NCI-H748 (cell line): ENCODE data around the gene RPL18.
A peak's percentile ranks its signal among the peaks of the same experiment; 100 is the strongest.

Experiments
- DNase-seq: peaks from one replicate; lab custom pipeline; 2025; ENCODE audit not compliant: unreplicated experiment; lab: John Stamatoyannopoulos, UW

Gene RPL18

DNA sequence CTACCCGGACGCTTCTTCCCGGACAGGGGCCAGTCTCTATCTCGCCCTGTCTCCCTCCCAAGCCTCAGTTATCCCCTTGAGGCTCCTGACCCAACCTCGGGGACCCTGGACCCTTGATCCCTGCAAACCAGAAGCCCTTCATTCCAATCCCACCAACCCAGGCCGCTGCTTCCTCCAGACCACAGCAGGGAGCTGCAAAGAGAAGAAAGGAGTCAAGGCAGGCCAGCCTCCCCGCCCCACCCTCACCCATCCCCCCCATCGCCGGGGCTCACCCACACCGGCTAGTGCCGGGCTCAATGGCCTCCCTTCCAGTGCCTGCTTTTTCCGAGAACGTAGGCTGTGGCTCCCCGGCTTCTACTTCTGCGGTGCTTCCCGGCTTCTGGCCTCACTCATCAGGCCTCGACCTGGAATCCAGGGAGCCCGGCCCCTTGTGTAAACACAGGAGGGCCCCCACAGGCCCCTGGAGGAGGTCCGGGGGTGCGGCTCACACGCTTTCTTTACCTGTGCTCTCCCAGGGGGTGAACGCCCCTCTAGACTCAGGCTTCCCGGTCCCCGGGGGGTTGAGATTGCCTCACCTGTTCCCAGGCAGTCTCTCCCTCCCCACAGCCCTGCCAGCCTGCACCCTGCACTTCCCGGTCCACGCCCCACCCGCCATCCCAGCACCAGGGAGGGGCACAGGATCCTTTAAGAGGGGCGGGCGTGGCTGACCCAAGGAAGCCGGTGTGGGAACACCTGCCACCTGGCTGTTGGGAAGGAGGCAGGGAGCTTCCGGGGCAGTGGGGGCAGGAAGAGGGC lies 4.3 kb downstream of the RPL18 start, which contains the start of gene FAM83E:
Gene FAM83E, minus strand, starts transcription at position 641 of the 795 bp plus-strand sequence. CDS start 1,704 bp downstream, outside the sequence.
- DNase-seq: peak; percentile 83

DNA sequence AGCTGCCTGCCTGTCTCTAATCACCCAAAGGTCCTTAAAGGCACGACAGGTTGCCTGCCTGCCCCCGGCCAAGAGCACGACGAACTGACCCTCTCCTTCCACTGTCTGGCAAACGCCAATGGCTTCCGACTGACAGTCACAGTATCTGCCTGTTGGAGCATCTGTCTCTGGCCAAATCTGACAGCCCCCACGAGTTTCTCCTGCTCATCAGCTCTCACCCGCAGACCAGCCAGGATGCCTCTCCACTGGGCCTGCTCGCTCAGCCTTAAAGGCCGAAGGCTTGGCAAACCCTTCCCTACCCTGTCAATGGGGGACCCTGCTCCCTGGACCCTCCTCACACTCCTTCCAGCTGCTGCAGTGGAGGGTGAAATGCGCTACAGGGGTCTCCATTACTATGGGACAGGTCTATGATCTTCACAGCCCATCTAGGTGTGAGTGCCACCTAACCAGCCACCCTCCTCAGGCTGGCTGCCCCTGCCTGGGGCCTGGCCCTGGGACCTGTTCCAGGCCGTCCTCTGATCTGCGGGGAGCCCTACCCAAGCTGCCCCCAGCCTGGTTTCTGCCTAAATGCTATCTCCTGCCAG lies 5.0 kb downstream of the RPL18 start:
- no peak for DNase-seq

DNA sequence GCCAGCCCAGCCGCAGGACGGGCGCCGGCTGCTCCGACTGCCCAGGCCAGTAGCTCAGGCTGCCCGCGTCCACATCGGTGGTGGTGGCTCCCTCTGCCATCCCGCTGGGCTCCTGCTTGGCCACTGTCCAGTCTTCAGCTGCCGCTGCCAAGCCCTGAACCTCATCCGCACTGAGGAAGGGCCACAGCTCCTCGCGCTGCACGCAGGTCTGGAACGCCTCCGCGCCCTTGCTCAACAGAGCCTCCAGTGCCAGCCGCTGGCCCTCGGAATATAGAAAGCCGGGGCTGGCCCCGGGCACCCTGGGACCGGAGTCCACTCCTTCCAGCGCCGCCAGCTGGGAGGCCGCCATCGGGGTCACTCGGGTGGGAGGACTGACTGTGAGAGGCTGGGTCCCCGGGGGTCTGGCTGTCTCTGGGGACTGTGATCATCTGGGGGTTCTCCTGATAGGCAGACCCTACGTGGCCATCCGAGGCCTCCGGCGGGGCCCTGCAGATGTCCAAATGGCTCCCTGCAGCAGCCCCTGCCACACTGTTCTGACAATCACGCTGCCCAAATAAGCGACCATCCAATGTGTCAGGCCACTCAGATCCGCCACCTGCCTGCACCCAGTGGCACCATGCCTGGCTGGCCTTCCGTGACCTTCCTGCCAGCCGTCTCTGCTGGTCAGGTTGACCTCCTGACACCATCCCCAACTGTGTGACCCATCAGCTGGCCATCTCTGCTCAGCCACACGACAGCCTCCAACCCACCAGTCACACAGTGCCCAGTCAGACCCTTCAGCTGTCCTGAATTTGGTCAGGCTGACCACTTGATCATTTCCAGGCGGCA lies 5.7 kb downstream of the RPL18 start:
- DNase-seq: no peak

DNA sequence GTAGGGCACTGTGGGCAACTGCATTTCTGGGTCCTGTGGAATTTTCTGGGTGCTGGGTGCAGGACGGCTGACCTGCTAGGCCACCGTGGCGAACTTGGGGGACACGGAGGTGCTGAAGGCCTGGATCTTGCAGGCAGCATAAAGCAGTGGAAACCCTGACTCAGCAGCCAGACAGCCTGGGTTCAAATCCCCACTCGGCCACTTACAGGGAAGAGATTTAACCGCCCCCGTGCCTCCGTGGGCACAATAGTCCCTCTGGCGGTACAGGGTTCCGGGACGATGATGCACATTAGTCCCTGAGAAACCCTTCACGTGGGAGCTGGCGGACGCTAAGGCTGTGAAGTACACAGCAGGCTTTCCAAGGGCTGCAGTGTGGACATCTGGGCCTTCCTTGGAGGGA lies 7.1 kb downstream of the RPL18 start:
- no peak for DNase-seq

DNA sequence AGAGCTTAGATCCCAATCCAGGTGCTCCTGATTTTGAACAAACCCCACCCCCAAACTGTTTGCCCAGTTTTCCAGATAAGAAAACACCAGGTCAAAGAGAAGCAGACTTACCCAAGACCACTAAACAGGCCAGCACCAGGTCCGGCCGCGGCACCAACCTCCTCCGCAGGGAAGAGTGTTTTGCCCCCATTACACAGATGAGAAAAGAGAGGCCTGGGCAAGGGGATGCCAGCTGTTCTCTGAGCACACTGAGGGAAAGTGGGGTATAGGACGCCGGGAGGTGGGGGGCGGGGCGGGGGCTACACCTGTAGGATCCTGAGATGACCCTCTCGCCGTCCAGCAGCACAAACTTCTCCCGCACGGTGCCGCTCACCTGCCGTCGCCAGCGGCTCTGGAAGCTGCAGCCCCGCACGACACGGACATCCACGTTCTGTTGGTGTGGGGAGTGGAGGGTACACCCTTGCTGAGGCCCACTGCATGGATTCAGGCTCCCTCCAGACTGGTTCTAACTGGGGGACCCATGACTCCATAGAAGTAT lies 9.3 kb downstream of the RPL18 start:
- no peak for DNase-seq

DNA sequence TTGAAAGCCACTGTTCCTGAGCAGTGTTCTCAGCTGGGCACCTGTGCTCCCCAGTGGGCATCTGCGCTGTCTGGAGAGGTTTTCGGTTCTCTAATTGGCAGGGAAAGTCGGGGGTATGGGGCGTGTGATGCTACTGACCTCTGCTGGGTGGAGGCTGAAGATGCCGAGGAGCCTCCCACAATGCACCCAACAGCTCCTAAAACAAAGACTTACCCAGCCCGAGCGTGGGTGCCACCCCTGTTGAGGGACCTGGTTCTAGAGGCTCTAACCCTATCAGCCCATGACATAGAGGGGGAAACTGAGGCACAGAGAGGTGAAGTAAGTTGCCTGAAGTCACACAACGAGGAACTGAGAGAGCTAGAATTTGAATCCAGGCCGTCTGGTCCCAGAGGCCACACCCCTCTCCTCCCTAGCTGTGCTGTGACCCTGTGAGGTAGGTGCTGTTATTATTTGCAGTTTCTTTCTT lies 10.1 kb downstream of the RPL18 start:
- peak; percentile 80 for DNase-seq

DNA sequence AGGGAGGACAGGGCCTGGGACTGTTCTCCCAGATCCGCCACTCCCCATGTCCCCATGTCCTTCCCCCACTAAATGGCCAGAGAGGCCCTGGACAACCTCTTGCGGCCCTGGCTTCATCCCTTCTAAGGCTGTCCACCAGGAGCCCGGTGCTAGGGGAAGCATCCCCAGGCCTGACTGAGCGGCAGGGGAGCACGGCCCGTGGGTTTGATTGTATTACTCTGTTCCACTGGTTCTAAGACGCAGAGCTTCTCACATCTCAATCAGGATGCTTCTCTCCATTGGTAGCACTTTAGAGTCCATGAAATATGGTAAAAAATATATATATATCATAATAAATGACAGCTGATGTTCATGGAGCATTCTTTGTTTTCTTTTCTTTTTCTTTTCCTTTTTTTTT lies 11.6 kb downstream of the RPL18 start:
- DNase-seq: no peak

DNA sequence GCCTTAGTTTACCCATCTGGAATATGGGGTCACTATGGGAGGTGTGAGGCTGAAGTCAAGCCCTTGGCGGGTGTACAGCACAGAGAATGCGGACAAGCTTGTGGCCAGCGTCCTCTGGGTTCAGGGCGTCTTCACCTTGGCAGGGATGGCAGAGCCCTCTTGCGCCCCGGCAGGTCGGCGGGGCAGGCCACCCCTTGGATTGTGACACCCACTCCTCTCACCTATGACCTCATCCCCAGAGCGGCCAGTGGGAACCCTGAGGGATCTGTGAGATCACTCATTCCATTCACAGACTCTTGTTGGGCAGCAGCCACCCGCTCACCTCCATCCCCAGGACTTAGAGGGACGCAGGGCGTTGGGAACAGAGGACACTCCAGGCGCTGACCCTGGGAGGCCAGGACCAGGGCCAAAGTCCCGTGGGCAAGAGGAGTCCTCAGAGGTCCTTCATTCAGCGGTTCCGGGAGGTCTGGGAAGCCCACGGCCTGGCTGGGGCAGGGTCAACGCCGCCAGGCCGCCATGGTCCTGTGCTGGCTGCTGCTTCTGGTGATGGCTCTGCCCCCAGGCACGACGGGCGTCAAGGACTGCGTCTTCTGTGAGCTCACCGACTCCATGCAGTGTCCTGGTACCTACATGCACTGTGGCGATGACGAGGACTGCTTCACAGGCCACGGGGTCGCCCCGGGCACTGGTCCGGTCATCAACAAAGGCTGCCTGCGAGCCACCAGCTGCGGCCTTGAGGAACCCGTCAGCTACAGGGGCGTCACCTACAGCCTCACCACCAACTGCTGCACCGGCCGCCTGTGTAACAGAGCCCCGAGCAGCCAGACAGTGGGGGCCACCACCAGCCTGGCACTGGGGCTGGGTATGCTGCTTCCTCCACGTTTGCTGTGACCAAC lies 12.3 kb downstream of the RPL18 start, which contains the start of gene SPACA4:
Gene SPACA4, plus strand, starts transcription at position 280 of the 896 bp plus-strand sequence. Its CDS starts 237 bp downstream, at position 517.
- DNase-seq: no peak

DNA sequence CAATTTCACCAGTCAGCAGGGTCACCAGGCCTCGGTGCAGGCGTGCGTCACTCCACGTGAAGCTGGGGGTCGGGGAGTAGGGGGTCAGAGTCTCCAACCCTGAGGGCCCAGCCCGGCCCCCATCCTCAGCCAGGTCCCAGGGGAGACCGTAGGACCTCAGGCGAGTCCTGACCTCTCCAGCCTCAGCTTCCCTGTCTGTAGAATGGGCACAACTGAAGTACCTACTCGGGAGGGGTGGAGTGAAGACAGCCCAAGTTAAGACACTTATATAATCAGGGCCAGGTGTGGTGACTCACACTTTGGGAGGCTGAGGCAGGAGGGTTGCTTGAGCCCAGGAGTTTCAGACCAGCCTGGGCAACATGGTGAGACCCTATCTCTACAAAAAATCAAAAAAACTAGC lies 15.1 kb downstream of the RPL18 start:
- DNase-seq: no peak

DNA sequence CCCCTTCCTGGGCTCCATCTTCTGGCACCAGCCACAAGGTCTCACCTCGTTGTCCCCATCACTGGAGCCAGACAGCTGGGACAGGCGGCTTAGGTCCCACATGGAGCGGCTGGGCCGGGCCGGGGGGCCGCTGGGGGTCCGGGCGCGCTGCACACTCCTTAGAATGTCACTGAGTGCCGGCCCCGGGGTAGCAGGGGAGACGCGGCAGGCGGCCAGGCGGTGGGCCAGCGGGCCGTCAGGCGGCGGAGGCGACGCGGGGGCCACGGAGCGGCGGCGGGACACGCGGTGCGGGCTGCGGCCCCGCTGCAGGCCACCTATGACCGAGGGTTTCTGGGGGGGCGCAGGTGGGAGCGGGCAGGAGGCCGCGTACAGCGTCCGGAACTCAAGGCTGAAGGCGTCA lies 15.5 kb downstream of the RPL18 start:
- no peak for DNase-seq

DNA sequence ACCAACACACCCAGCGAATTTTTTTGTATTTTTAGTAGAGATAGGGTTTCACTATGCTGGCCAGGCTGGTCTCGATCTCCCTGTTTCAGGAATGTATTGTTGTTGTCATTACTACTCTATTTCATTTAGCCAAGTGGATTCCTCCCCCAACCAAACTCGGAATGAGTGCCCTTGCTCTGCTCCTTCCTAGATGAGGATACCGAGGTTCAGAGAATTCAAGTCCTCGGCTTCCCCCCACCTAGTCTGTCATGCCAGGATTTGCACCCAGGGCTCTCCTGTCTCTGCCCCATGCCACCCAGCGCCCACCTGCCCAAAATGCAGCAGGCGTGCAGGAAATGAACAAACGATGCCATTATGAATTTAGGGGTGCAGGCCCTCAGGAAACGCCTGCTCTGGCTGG lies 16.0 kb downstream of the RPL18 start:
- no peak for DNase-seq

DNA sequence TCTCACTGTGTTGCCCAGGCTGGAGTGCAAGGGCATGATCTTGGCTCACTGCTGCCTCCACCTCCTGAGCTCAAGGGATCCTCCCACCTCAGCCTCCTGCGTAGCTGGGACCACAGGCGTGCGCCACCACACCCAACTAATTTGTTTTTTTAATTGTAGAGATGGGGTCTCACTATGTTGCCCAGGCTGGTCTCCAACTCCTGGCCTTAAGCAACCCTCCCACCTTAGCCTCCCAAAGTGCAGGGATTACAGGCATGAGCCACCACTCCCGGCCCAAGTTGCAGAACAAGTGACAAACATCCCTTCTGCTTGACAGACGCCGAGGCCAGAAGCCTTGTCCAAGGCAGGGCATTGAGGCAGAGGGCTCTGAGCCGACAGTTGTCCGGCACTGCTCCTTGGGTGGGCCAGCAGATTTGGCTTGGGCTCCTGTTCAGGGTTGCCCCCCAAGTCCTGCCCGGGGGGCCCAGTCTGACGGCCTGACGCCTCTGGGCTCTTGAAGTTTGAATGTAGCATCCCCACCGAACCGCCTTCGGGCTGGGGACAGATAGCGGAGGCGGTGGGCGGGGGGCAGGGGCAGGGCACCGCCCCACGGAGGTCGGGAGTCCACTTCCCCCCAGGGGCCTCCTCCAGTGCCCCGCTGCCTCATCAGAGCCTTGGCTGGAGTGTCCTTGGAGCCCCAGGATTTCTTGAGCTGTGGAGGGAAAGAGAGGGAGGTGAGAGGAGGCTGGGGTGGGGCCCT lies 18.1 kb downstream of the RPL18 start:
- DNase-seq: no peak

DNA sequence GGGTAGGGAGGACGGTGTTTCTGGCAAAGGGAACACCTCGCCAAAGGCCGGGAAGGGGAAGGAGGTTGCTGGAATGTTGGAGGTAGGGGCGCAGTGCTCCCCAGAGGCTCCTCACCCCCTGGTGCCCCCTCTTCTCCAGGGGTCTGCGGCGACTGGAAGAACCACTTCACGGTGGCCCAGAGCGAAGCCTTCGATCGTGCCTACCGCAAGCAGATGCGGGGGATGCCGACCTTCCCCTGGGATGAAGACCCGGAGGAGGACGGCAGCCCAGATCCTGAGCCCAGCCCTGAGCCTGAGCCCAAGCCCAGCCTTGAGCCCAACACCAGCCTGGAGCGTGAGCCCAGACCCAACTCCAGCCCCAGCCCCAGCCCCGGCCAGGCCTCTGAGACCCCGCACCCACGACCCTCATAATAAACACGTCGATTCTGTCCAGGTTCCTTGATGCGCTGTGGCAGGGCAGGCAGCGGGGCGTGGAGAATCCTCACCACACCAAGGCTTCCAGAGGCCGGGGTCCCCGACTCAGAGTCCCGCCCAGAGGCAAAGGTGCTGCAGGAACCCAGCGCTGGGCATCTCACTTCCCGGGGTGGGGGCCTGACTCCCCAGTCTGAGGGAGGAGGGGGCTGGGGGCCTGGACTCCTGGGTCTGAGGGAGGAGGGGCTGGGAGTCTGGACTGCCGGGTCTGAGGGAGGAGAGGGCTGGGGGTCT lies 19.8 kb downstream of the RPL18 start:
- DNase-seq: no peak

DNA sequence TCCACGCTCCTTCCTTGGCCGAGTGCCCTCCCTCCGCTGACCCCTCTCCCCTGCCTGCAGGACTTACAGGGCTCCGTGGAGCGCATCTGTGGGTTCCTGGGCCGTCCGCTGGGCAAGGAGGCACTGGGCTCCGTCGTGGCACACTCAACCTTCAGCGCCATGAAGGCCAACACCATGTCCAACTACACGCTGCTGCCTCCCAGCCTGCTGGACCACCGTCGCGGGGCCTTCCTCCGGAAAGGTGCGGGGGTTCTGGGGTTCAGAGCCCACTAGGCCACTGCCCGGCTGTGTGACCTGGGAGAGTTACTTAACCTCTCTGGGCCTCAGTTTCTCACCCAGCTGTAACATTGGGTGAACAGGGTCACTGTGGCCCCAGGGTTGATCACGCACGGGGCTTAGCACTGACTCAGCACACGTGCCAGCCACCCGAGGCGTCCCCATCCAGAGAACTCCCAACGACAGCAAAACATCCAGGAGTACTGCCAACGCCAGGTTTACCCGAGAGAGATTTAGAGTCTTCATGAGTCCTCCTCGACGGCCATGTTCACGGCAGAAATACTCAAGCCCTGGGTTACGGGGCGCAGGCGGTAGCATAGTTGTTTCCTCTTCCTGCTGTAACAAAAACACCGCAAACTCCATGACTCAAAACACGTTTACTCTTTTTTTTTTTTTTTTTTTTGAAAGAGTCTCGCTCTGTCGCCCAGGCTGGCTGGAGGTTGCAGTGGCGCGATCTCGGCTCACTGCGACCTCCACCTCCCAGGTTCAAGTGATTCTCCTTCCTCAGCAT lies 22.1 kb downstream of the RPL18 start:
- DNase-seq: no peak

DNA sequence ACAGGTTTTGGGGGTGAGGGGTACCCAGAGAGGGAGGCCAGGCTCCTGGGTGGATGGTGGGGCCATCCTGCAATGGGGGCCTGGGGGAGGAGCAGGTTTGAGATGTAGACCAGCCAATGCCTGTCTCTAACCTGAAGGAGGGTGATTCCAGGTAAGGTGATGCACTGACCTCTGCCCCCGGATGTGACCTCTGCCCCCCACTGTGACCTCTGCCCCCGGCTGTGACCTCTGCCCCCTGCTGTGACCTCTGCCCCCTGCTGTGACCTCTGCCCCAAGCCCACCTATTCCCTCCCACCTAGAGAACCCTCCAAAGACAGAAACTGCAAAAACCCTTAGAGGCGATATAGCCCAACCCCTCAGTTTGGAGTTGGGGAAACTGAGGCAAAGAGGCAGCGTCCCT lies 22.7 kb downstream of the RPL18 start:
- no peak for DNase-seq

DNA sequence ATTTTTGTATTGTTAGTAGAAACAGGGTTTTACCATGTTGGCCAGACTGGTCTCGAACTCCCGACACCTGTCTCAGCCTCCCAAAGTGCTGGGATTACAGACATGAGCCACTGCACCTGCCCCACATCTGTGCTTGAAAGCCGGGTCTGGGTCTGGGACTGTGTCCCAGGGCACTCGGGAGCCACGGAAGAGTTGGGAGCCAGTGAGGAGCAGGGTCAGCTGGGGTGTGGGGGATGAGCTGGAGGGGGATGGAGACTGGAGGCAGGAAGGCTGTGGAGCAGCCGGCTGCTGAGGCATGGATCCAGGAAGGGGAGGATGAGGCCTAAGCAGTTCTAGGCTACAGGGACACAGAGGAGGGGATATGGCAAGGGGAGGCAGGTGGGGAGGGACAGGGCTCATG lies 23.1 kb downstream of the RPL18 start:
- no peak for DNase-seq

DNA sequence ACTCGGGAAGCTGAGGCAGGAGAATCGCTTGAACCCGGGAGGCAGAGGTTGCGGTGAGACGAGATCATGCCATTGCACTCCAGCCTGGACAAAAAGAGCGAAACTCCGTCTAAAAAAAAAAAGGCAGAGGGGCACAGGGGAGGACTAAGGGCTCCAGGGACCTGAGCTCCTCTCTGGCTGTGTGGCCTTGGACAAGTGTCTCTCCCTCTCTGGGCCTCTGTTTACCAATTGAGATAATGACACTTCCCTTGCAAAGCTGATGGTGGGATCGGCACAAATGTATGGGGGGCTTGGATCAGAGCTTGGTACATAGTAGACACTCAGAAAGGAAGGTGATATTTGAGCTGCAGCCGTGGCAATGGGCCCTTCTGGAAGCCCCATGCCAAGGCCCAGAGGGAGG lies 23.8 kb downstream of the RPL18 start:
- DNase-seq: no peak

DNA sequence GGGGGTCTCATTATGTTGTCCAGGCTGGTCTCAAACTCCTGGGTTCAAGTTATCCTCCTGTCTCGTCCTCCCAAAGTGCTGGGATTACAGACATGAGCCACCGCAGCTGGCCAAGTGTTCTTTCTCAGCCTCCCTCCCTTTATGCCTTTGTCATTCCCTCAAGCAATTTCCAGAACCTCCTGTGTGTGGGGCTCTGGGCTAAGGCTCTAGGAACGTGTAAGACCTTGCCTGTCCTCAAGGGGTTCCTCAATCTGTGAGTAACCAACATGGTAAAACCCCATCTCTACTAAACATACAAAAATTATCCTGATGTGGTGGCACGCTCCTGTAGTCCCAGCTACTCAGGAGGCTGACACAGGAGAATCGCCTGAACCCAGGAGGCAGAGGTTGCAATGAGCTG lies 28.0 kb downstream of the RPL18 start:
- DNase-seq: no peak
